CD4-positive, alpha-beta T cell treated with Interleukin-4 for 4 hours (primary cell): ENCODE results near the gene DNAJC24.

Source experiments
- DNase-seq: peaks from one replicate; pipeline ENCODE4 v3.0.0-alpha.2; 2020

DNAJC24 gene

GRCh38 chr11:31417357-31417756 is 47.7 kb downstream of the DNAJC24 start:
- DNase-seq: no peak

- no peak for DNase-seq
Measured at GRCh38 chr11:31417816-31418215, 48.2 kb downstream of the DNAJC24 start.

GRCh38 chr11:31419138-31419537 is 49.5 kb downstream of the DNAJC24 start:
- DNase-seq: no peak

- DNase-seq: no peak
Measured at GRCh38 chr11:31419669-31420068, 50.0 kb downstream of the DNAJC24 start.

GRCh38 chr11:31421820-31422219 is 52.2 kb downstream of the DNAJC24 start:
- DNase-seq: no peak

- DNase-seq: no peak
Measured at GRCh38 chr11:31422703-31423102, 53.0 kb downstream of the DNAJC24 start.

GRCh38 chr11:31424652-31425051 is 55.0 kb downstream of the DNAJC24 start:
- DNase-seq: no peak

GRCh38 chr11:31433851-31434250 is 64.2 kb downstream of the DNAJC24 start:
- no peak for DNase-seq

GRCh38 chr11:31437742-31438435 is 68.2 kb downstream of the DNAJC24 start:
- DNase-seq: no peak

GRCh38 chr11:31441296-31441695 is 71.6 kb downstream of the DNAJC24 start:
- no peak for DNase-seq

GRCh38 chr11:31442086-31442485 is 72.4 kb downstream of the DNAJC24 start:
- DNase-seq: no peak

GRCh38 chr11:31443802-31444201 is 74.1 kb downstream of the DNAJC24 start:
- DNase-seq: no peak

GRCh38 chr11:31445621-31446020 is 76.0 kb downstream of the DNAJC24 start:
- no peak for DNase-seq

GRCh38 chr11:31449040-31449439 is 79.4 kb downstream of the DNAJC24 start:
- no peak for DNase-seq

- no peak for DNase-seq
Measured at GRCh38 chr11:31450841-31451240, 81.2 kb downstream of the DNAJC24 start.

GRCh38 chr11:31455177-31455576 is 85.5 kb downstream of the DNAJC24 start:
- DNase-seq: no peak

- DNase-seq: no peak
Measured at GRCh38 chr11:31464436-31464835, 94.8 kb downstream of the DNAJC24 start.

- DNase-seq: no peak
Measured at GRCh38 chr11:31474083-31474482, 104.4 kb downstream of the DNAJC24 start.

- DNase-seq: no peak
Measured at GRCh38 chr11:31477528-31478222, 108.0 kb downstream of the DNAJC24 start.

- DNase-seq: no peak
Measured at GRCh38 chr11:31478223-31478590, 108.5 kb downstream of the DNAJC24 start.

GRCh38 chr11:31479066-31479465 is 109.4 kb downstream of the DNAJC24 start:
- DNase-seq: no peak

GRCh38 chr11:31480930-31481329 is 111.3 kb downstream of the DNAJC24 start:
- no peak for DNase-seq
